Activated CD4-positive, alpha-beta T cell treated with anti-CD3 and anti-CD28 coated beads for 24 hours (primary cell): Measurements from ENCODE around the gene MYCBPAP.
A peak's percentile ranks its signal among the peaks of the same experiment; 100 is the strongest.

Experiments used
- DNase-seq, 2 donors: peaks; one replicate each; pipeline ENCODE4 v3.0.0-alpha.2; 2020; ENCODE audit warnings: low read depth in 2 of 2

The MYCBPAP gene

DNA sequence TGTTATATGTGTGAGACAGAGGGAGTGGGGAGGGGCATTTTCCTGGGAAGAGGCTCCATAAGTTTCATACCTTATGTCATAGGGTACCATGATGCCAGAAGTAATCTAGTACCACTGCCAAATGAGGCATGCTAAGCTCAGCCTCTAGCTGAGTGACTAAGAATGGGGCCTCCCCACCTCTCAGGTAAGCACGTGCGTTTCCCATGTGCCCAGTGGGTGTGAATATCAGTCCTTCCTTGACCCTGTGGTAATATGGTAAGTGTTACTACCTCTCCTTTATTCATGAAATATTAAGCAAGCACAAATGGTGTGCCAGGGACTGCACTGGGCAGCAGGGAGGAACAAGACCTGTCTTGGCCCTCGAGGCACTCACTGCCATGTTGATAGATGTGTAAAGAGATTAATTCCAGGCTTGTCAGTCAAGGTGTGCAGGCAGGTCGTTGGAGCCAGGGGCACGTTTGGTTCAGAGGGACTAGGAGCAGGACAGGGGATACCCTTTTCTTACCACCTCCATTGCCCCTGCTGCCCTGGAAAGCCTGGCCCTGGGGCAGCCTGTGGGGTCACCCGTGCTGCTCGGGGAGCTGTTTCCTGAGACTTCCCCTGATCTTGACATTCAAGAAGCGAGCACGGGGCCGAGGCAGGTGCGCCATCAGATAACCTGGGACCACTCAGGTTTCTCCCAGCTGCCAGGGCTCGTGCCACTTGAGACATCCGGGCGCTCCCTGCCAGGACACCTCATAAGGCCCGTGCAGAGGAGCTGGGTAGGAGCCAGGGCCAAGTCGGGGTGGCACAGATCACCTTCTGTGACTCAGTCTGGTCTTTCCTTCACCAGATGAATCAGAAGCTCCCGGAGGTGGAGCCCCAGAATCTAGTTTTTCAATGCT, 20.8 kb upstream of the MYCBPAP start:
- DNase-seq: no peak

GRCh38 chr17:50488880-50489279, 19.4 kb upstream of the MYCBPAP start:
- no peak for DNase-seq

GRCh38 chr17:50491505-50491904, 16.7 kb upstream of the MYCBPAP start:
- DNase-seq: no peak

- no peak for DNase-seq
Observed at GRCh38 chr17:50492214-50492613, 16.0 kb upstream of the MYCBPAP start.

DNA sequence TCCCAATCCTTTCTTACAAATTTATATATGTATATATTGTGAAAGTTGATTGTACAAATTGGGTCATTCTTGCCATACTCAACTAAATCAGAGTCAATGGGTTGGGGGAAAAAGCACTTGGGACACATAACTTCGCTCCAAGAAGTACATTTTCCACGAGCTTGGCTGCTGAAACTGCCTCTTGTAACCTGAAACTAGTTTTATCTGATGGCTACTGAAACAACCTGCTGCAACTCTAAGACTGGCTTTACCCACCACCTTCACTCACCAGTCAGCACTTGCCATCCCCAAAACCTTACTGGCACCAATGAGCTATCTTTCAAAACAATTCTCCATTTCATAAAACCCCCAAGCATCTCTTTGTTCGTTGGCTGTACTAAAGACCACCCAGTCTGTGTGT, 14.5 kb upstream of the MYCBPAP start:
- no peak for DNase-seq

GRCh38 chr17:50495217-50495823, 12.9 kb upstream of the MYCBPAP start:
- no peak for DNase-seq

DNA sequence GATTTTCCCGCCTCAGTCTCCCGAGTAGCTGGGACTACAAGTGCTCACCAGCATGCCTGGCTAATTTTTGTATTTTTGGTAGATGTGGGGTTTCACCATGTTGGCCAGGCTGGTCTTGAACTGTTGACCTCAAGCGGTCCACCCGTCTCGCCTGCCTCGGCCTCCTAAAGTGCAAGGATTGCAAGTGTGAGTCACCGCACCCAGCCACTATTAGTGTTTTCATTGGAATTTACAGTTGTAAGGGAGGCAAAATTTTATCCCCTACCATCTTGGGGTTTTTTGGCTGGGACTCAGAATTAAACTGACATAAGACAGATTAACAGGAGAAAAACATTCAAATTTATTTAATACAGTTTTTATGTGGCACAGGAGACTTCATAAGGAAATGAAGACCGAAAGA, 12.3 kb upstream of the MYCBPAP start:
- no peak for DNase-seq

DNA sequence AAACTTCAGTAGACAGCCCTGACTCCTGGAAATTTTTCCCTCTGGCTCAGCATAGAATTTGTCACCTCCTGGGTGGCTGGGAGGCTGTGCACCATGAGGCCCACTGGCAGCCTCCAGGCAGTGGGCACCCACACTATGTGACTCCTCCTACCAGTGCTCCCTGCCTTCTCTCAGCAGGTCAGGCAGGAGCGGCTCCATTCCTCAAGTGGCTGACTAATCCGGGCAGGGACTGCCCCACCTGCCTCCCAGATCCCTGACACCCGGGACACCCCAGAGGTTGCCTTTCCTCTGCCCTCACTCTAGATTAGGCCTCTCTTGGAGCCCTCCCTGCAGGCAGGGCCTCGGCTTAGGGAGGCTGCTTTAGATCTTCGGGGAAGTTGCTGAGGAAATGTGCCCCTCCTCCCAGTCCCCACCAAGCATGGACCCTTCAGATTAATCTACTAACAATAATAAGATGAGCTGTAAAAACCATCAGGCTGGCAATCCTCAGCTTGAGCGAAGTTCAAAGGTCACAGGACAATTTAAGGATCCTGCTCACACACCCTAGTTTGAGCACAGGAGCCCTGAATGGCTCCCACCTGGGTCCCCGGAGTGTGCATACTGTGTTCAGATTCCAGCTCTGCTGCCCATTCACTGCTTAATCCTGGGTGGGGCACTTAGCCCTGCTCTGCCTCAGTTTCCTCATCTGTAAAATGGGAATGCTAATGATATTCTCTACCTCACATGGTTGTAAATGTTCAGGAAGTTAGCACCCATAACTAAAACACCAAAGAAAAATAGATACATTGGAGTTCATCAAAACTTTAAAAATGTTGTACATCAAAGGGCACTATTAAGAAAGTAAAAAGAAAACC, 10.0 kb upstream of the MYCBPAP start:
- DNase-seq: no peak

GRCh38 chr17:50499270-50499669, 9.0 kb upstream of the MYCBPAP start:
- no peak for DNase-seq

DNA sequence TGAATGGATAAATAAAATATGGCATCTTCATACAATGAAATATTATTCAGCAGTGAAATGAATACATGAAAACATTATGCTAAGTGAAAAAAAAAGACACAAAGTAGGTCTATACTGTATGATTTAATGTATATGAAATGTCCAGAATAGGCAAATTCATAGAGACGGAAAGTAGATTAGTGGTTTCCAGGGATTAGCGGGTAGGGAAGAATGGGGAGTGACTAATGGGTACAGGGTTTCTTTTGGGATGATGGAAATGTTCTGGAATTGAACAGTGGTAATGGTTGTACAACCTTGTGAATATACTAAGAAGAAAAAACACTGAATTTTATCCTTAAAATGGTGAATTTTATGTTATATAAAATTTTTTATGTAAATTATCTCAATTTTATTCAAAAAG, 8.5 kb upstream of the MYCBPAP start:
- DNase-seq: no peak

DNA sequence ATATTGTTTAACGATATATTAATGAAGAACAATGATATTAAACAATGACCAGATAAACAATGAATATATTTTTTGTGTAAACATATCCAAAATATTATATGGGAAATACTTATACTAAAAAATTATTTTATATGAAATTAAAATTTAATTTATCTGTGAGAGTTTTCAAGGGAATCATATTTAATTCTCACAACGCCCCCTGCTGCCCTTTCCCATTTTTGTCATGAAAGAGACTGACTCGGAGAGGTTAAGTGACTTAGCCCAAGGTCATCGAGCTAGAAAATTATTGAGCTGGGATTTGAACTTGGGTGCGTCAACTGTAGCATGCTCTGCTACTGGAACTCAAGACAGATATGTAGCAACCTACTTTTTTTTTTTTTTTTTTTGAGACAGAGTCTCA, 7.2 kb upstream of the MYCBPAP start:
- no peak for DNase-seq

DNA sequence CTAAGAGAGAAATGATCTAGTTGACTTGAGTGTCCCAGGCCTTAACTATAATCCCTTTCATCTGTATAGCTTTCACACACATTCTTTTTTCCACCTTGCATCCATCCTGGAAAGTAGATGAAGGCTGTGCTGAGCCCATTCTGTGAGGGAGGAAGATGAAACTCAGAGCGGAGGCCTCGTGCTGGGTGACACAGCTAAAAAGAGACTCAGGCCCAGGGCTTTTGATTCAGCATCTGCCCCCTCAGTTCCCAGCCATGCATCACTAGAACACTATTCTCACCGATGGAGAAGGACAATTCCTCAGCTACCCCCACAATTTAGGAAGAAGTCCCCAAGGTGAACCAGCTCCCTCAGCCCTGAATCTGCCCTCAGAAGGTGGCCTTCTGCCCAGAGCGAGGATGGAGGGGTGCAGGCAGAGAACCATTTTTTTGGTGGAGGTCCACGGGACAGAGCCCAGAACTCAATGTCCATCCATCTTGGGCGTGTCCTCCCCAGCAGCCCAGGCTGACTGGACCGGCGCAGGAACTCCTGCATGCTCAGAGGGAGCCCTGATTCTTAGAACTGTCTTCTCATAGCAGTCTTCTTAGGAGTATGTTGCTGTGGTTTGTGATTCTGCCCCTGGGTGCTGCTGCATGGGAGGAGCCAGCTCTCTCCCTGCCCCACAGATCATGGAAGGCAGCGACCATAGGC, 5.8 kb upstream of the MYCBPAP start:
- DNase-seq: no peak

DNA sequence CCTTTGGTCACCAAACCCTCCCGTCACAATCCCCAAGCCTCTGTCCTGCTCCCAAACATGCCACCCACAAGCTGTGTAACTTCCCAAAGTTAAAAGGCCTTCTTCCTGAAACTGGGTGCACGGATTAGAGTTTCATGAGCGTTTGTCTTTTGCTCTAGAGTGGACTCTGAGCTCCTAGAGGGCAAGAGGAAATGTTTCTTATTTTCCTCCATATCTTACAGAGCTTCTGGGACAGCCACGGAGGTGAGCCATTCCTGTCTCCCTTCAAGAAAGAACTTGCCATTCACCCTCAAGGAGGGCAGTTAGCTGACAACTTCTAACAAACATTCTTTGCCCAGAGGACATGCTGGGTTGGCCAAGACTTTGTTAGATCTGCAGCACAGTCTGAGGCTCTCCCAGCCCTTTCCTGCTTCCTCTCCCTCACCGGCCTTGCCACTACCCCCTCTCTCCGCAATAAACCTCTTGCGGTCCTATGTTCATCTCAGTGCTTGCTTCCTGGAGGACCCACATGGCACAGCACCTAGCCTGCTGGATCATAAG, 2.6 kb upstream of the MYCBPAP start:
- DNase-seq: no peak

DNA sequence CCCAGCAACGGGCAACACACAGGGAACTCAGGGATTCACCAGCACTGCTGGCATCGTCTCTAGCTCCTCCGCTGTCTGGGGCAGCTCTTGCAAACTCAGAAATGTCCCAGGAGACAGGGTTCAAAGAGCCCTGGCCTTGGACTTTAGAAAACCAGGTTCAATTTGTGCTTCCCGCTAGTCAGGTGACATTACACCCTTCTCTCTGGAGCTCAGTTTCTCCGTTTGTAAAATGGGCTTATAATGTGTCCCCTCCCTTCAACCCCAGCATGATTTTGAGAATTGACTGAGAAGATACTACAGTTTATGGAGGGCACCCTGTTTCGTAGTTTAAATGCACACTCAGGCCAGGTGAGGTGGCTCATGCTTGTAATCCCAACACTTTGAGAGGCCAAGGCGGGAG, 1.9 kb upstream of the MYCBPAP start:
- no peak for DNase-seq

DNA sequence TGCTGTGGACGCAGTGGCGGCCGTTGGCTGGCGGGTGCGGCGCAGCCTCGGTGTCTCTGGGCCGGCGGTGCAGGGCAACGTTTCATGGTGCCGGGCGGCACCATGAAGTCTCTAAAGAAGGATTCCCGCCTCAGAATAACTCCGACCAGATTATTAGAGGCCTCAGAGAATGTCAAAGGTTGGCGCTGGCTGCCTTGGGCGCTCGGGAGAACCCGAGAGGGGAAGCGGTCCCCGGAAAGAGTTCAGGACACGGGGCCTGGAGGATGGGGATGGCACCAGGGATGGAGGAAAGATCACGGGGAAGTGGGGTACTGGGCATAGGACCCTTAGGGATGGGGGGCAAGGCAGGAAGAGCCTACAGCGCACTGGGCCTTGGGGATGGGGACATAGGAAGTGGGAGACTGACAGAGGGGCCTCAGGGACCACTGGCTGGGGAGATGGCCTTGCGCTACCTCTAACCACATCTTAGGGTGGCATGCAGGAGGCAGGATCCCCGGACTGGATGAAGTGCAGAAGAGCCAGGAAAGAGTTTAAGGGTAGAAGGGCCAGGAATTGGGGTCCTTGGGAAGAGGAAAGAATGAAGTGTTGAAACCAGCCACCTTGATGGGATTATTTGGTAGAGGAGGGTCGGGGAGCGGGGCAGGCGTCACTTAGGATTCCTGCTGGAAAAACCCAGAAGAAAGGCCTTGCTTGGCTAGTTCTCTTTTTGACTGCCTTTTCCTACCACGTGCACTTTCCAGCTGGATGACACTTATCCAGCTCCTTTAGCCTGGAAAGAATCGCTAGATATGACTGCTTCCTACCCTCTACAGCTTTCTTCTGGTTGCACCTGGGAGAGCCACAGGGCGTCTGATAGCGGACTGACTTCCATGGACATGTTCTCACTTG, 578 bp downstream of the MYCBPAP start:
- no peak for DNase-seq

GRCh38 chr17:50511058-50511457, 2.8 kb downstream of the MYCBPAP start:
- peak in 1 of 2 donors; percentile 7 for DNase-seq

- no peak for DNase-seq
Observed at GRCh38 chr17:50513495-50513894, 5.3 kb downstream of the MYCBPAP start.

DNA sequence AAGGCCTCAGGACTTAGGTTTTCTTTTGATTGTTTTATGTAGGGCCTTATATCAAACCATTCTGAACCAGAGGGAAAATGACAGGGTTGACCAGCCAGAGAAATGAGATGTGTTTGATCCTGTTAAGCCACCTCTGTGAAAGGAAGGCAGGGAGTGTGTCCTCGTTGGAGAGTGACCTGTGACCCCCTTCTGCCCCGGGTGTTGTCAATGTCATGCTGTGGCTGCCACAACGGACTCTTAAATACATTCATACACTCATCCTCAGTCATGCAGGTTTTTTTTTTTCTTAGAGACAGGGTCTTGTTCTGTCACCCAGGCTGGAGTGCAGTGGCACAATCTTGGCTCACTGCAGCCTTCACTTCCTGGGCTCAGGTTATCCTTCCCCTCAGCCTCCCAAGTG, 6.1 kb downstream of the MYCBPAP start:
- DNase-seq: no peak

- no peak for DNase-seq
Observed at GRCh38 chr17:50514936-50515702, 6.9 kb downstream of the MYCBPAP start.

DNA sequence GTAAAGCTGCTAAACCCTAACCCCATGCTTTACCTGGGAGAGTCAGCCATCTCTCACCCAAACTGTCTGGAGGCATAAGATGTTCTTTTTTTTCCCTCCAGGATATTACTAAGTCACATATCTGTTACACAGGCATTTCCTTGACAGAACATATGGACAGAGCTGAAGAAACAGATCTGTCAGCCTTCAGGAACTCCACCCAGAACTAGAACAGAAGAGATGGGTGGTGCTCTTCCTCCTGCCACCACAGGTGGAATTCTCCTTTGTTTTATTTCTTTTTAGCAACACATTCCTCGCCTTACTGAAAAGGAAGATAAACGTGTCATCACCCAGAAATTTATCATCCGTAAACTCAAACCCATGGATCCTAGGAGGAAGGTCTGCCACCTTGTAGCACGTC, 8.8 kb downstream of the MYCBPAP start:
- DNase-seq: no peak
